Measurements from ENCODE around the gene BDKRB2.

The BDKRB2 gene

DNA sequence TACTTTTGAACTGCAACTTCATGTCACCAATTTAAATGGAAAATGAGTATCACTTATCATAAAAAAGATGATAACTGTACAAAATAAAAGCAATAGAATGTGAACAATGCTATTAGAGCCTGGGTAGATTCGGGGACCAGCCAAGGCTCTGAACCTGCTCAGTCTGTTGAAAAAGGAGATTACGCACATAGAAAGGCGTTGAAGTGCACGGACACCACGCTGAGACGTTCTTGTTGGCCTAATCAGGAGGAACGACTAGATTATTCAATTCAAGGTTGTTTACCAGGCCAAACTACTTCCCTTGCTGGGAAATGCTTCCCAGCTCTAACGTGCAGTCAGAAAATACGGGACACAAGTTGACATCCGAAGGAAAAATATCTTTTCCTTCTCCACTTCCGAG is 27.9 kb downstream of the BDKRB2 start:
- H3K4me3 ChIP-seq (ENCODE audit: low read depth, low read length) = no peak overlapping the region
- TF ChIP-seq, protein P1, sequence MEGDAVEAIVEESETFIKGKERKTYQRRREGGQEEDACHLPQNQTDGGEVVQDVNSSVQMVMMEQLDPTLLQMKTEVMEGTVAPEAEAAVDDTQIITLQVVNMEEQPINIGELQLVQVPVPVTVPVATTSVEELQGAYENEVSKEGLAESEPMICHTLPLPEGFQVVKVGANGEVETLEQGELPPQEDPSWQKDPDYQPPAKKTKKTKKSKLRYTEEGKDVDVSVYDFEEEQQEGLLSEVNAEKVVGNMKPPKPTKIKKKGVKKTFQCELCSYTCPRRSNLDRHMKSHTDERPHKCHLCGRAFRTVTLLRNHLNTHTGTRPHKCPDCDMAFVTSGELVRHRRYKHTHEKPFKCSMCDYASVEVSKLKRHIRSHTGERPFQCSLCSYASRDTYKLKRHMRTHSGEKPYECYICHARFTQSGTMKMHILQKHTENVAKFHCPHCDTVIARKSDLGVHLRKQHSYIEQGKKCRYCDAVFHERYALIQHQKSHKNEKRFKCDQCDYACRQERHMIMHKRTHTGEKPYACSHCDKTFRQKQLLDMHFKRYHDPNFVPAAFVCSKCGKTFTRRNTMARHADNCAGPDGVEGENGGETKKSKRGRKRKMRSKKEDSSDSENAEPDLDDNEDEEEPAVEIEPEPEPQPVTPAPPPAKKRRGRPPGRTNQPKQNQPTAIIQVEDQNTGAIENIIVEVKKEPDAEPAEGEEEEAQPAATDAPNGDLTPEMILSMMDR (IDR thresholded peaks at IDR 0.05; ENCODE audit: low read depth, low read length, missing control alignments) = no peak
- no peak for DNase-seq (ENCODE audit: low read depth)

DNA sequence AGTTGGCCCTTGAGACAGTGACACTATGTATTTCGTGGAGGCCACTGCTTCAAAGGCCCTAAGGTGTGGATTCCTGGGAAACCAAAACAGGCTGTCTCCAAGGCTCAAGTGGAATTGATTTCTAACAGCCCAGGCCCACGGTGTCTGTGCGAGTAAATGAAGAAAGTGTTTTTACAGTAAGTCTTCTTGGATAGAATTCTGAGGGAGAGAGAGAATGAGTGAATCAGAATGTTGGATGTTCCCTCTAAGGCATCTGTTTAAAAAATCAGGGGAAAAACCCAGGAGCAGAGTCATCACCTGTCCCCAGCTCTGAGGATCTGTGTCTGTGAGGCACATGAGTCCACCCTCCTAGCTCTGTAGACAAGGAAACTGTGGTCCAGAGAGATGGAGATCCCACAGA is 29.0 kb downstream of the BDKRB2 start:
- no peak for DNase-seq (ENCODE audit: low read depth)
- TF ChIP-seq, protein P1 (IDR thresholded peaks at IDR 0.05; ENCODE audit: low read depth, low read length, missing control alignments) = no peak
- H3K4me3 ChIP-seq (ENCODE audit: low read depth, low read length) = no peak overlapping the region

DNA sequence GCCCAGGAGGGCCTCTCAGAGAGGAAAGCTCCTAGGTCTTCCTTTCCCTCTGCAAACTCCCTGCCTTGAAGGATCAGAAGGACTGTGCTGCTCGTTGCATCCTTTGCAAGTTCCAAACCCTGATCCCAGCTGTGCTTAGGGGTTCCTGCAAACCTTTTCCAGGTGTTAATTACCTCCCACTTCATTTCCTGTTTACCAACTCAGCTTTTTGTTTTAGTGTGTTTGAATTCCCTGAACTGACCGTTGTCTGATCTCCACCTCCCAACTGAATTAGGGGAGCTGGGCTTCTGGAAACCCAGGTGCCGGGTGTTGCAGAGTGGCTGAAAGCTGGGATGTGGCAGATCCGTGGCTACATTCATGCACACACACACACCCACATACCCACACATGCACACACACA is 30.8 kb downstream of the BDKRB2 start:
- TF ChIP-seq, protein P1 (IDR thresholded peaks at IDR 0.05; ENCODE audit: low read depth, low read length, missing control alignments) = no peak
- DNase-seq (ENCODE audit: low read depth) = no peak
- no peak overlapping the region for H3K4me3 ChIP-seq (ENCODE audit: low read depth, low read length)

DNA sequence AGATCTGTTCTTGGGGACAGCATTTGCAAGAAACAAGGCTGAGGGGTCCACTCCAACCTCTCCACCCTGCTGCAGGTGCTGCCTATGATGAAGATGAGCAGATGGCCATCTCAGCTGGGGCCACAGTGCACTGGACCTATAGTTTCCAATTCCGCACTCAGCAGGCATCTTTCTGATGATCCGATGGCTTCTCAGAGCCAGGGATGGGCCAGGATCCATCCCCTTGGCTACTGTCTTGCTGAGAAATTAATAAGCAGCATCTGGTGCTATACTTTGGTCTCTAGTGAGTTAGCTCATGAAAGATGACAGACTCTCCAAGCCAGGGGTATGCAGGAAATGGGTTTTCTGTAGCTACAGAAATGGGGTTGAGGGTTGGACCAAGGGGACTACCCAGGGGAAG is 33.0 kb downstream of the BDKRB2 start:
- TF ChIP-seq, protein P1 (IDR thresholded peaks at IDR 0.05; ENCODE audit: low read depth, low read length, missing control alignments) = no peak
- DNase-seq (ENCODE audit: low read depth) = no peak
- H3K4me3 ChIP-seq (ENCODE audit: low read depth, low read length) = no peak overlapping the region

DNA sequence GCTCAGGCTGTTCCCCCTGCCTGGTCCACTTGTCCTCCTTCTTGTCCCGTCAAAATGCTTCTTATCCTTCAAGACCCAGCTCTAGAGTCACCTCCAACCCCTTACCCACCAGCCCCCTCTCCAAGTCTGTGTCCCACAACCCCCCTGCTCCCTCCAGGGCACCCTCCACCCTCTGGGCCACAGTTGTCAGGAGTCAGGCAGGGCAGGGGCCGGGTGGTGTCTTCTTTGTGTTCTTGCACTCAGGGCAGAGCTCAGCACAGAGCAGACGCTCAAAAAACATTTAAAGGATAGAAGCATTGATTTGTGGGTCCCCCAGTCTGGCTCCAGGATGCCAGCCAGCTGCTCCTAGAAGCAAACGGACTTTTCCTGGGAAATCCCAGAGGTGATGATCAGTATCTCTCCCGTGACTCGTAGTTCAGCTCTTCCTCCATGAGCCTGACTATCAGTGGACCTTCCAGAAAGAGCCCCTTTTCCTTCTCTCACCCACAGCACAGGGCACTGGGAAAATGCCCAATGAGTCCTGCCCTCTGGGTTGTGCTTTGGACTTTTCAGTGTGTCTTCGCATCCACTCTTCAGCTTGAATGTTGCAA is 34.1 kb downstream of the BDKRB2 start:
- TF ChIP-seq, protein P1 (IDR thresholded peaks at IDR 0.05; ENCODE audit: low read depth, low read length, missing control alignments) = no peak
- no peak for DNase-seq (ENCODE audit: low read depth)

GRCh38 chr14:96239711-96240141 is 35.1 kb downstream of the BDKRB2 start:
- H3K4me3 ChIP-seq (ENCODE audit: low read depth, low read length) = no peak overlapping the region
- TF ChIP-seq, protein P1 (IDR thresholded peaks at IDR 0.05; ENCODE audit: low read depth, low read length, missing control alignments) = no peak
- DNase-seq (ENCODE audit: low read depth) = no peak

More for the DNA sequence above, 34.1 kb downstream of the BDKRB2 start:
- no peak overlapping the region for H3K4me3 ChIP-seq (ENCODE audit: low read depth, low read length)

- DNase-seq (ENCODE audit: low read depth) = no peak
- TF ChIP-seq, protein P1 (IDR thresholded peaks at IDR 0.05; ENCODE audit: low read depth, low read length, missing control alignments) = no peak
- H3K4me3 ChIP-seq (ENCODE audit: low read depth, low read length) = no peak overlapping the region
These were observed 36.0 kb downstream of the BDKRB2 start for GRCh38 chr14:96240641-96241040.
